Caco-2 (cell line): Measurements from ENCODE around the gene TM7SF3. TPM values are rescaled to one million over a fixed set of nuclear protein-coding genes. Genes with fewer than 3 reads are reported as not detected.

Experiments used
- BruUV-seq: library from RNA; stranded (reverse); fragments of 400-500 nt; replicated peaks from 2 replicates; lab custom pipeline; 2021; lab: Mats Ljungman, UMichigan
- CTCF ChIA-PET: fragments of 300-600 bp; sonication (Branson Sonifier 250); formaldehyde crosslinking; loops from one replicate; lab custom pipeline; 2022; ENCODE audit warnings: antibody characterized with exemption; lab: Charles Lee
- POLR2A ChIA-PET: fragments of 300-600 bp; sonication (Branson Sonifier 250); formaldehyde crosslinking; loops from one replicate; lab custom pipeline; 2022; ENCODE audit warnings: antibody characterized with exemption; lab: Charles Lee
- DNase-seq, 2 experiments: peaks; one replicate each; pipeline versions ENCODE4 v3.0.0 to v3.0.0-alpha.2; 2020 to 2022
- H3K27me3 ChIP-seq: replicated peaks from 2 replicates; pipeline ENCODE4 v1.6.0; 2011; ENCODE audit warnings: low read length; ENCODE audit not compliant: control insufficient read depth, insufficient read depth
- H3K36me3 ChIP-seq: 2 replicates; pipeline ENCODE4 v1.5.1; 2011; ENCODE audit warnings: low read length; ENCODE audit not compliant: control insufficient read depth, insufficient read depth
- H3K4me1 ChIP-seq: fragments of 250-450 bp; sonication (Bioruptor Pico); 2 replicates; pipeline ENCODE4 v1.5.1; 2020; ENCODE audit warnings: mild to moderate bottlenecking
- H3K4me3 ChIP-seq: 2 replicates; pipeline ENCODE4 v1.5.1; 2011; ENCODE audit warnings: low read depth, mild to moderate bottlenecking, control low read depth, low read length
- H3K9me3 ChIP-seq: fragments of 250-450 bp; sonication (Bioruptor Pico); 2 replicates; pipeline ENCODE4 v1.5.1; 2020; ENCODE audit warnings: mild to moderate bottlenecking, moderate library complexity
- H3K27ac Mint-ChIP-seq: one replicate; pipeline ENCODE4 v1.8.0; 2022; ENCODE audit warnings: mixed read lengths; ENCODE audit not compliant: unreplicated experiment
- H3K27me3 Mint-ChIP-seq: one replicate; pipeline ENCODE4 v1.8.0; 2022; ENCODE audit warnings: mixed read lengths; ENCODE audit not compliant: insufficient read depth, unreplicated experiment
- H3K36me3 Mint-ChIP-seq: one replicate; pipeline ENCODE4 v1.8.0; 2022; ENCODE audit warnings: mild to moderate bottlenecking, mixed read lengths; ENCODE audit not compliant: insufficient read depth, unreplicated experiment
- H3K4me1 Mint-ChIP-seq: one replicate; pipeline ENCODE4 v1.8.0; 2022; ENCODE audit warnings: low read depth, mixed read lengths; ENCODE audit not compliant: unreplicated experiment
- H3K4me3 Mint-ChIP-seq: one replicate; pipeline ENCODE4 v1.8.0; 2022; ENCODE audit warnings: mild to moderate bottlenecking, moderate library complexity, mixed read lengths; ENCODE audit not compliant: unreplicated experiment
- H3K9me3 Mint-ChIP-seq: one replicate; pipeline ENCODE4 v1.8.0; 2022; ENCODE audit warnings: mixed read lengths; ENCODE audit not compliant: unreplicated experiment
- CTCF ChIP-seq, 2 experiments: fragments of 200-600 bp in 1 of 2; IDR thresholded peaks; 1 replicate in 1 of 2; 2 replicates in 1 of 2; pipeline versions ENCODE4 v1.5.1 to v1.8.0; 2011 to 2022; ENCODE audit warnings: antibody characterized with exemption in 1 of 2, control low read depth in 1 of 2, inconsistent platforms in 1 of 2, low read depth in 1 of 2, low read length in 1 of 2, mild to moderate bottlenecking in 1 of 2, moderate library complexity in 1 of 2; ENCODE audit not compliant: insufficient read depth in 1 of 2, severe bottlenecking in 1 of 2, unreplicated experiment in 1 of 2
- intact Hi-C: fragments of 100-400 bp; cut with micrococcal nuclease; formaldehyde crosslinking; loops from one replicate; pipeline ENCODE4 v1.10.0; 2022; ENCODE audit not compliant: unreplicated experiment
- total RNA-seq: library from RNA; stranded (reverse); gene quantifications from 2 replicates; pipeline ENCODE4 v1.2.3, GENCODE V29; 2022

TM7SF3 gene
- total RNA-seq, 1 experiment from 2014 or later: 83.0 TPM

- peaks cover 18% of the 10 kb centered on the region for H3K36me3 Mint-ChIP-seq
- H3K9me3 Mint-ChIP-seq: no peaks in the 10 kb centered on the region
- H3K4me3 Mint-ChIP-seq: peak overlapping the region; percentile 95
- peak in 1 of 2 experiments; percentile 59 for DNase-seq
- H3K36me3 ChIP-seq: no peaks in the 10 kb centered on the region
- H3K9me3 ChIP-seq: no peaks in the 10 kb centered on the region
- BruUV-seq: no TSS peak
- H3K27me3 ChIP-seq: no peaks in the 10 kb centered on the region
- intact Hi-C loops: loop anchor here (1.0 to 5.0 kb wide), 4 partner anchors 20 to 426 kb away; partner anchors contain the start of genes STK38L and TM7SF3
- POLR2A ChIA-PET: interaction anchor here (0.6 kb wide), 1 partner anchor 54 kb away, joined by 4 read pairs; no protein-coding TSS in a partner anchor
- CTCF ChIA-PET: interaction anchor here (0.6 to 0.8 kb wide), 2 partner anchors 67 to 77 kb away, joined by 3 read pairs; no protein-coding TSS in a partner anchor
- no peaks in the 10 kb centered on the region for H3K27me3 Mint-ChIP-seq
- H3K4me3 ChIP-seq: peak overlapping the region; percentile 96
- H3K27ac Mint-ChIP-seq: peak overlapping the region; percentile 91
- TF ChIP-seq CTCF (IDR thresholded peaks at IDR 0.05; ENCODE audit: insufficient read depth in 1 of 2, low read depth in 1 of 2, low read length in 1 of 2, severe bottlenecking in 1 of 2, unreplicated experiment in 1 of 2): no peak
- peaks cover 30% of the 10 kb centered on the region for H3K4me1 Mint-ChIP-seq
- H3K4me1 ChIP-seq: peaks cover 22% of the 10 kb centered on the region
Observed at GRCh38 chr12:26938701-26939062, 75.5 kb downstream of the TM7SF3 start.

DNA sequence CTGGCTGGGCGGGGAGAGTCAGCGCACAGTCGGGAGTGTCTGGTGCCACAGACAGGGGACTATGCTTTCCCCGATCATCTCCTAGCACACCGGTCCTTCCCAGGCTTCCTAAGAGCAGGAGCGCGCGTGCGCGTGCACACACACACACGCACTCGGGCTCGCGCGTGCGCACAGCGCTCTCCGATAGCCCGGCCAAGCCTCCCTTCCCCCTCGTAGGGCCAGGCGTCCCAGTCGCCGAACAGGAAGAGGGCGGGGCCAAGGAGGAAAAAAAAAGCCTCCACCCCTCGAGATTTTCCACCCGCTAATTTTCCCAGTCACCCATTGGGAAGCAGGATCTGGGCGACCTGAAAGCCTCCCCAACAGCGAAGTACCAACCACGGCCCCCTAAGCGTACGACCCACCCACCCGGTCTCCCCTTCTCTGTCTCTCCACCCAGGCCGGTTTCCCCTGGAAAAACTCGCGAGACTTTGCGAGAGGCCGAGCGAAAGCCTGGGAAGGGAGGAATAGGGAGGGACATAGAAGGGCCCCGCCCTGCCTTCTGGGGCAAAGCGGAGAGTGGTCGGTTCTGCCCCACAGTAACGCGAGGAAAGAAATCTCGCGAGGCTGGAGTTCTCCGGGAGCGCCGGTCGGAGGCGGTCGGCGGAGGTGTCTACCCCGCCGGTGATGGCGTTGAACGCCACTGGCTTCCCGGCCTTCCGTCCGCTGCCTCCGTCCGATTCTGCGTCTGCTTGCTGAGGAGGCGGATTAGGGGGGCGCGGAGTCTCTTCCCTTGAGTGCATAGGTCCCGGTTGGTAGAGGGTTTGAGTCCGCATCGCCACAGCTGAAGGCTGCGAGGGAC lies 76.1 kb downstream of the TM7SF3 start, which contains the start of the genes FGFR1OP2 and INTS13:
FGFR1OP2 (plus strand) TSS at position 608 of the 838 bp plus-strand sequence. CDS start 15,689 bp downstream, outside the sequence.
INTS13 (minus strand) TSS at position 119 of the 838 bp plus-strand sequence. CDS start 1,178 bp downstream, outside the sequence.
- CTCF ChIA-PET: interaction anchor here (0.6 to 0.8 kb wide), 2 partner anchors 68 to 78 kb away, joined by 3 read pairs; no protein-coding TSS in a partner anchor
- H3K27me3 Mint-ChIP-seq: no peaks in the 10 kb centered on the region
- POLR2A ChIA-PET: interaction anchor here (0.6 kb wide), 1 partner anchor 54 kb away, joined by 4 read pairs; no protein-coding TSS in a partner anchor
- Histone ChIP-seq H3K4me3 (peak within 1 kb of the TSS; percentile 96), H3K9me3 (no peaks in the 10 kb centered on the region), H3K36me3 (no peaks in the 10 kb centered on the region), H3K27me3 (no peaks in the 10 kb centered on the region), H3K4me1 (peaks cover 22% of the 10 kb centered on the region)
- TSS peak; percentile 52 for BruUV-seq
- peak; percentile 100 for DNase-seq
- intact Hi-C loops: loop anchor here (1.0 to 5.0 kb wide), 4 partner anchors 20 to 426 kb away; partner anchors contain the start of genes STK38L and TM7SF3
- H3K4me1 Mint-ChIP-seq: peaks cover 30% of the 10 kb centered on the region
- TF ChIP-seq CTCF (IDR thresholded peaks at IDR 0.05; ENCODE audit: insufficient read depth in 1 of 2, low read depth in 1 of 2, low read length in 1 of 2, severe bottlenecking in 1 of 2, unreplicated experiment in 1 of 2): no peak
- peak within 1 kb of the TSS; percentile 95 for H3K4me3 Mint-ChIP-seq
- peak within 1 kb of the TSS; percentile 91 for H3K27ac Mint-ChIP-seq
- H3K9me3 Mint-ChIP-seq: no peaks in the 10 kb centered on the region
- peaks cover 18% of the 10 kb centered on the region for H3K36me3 Mint-ChIP-seq

DNA sequence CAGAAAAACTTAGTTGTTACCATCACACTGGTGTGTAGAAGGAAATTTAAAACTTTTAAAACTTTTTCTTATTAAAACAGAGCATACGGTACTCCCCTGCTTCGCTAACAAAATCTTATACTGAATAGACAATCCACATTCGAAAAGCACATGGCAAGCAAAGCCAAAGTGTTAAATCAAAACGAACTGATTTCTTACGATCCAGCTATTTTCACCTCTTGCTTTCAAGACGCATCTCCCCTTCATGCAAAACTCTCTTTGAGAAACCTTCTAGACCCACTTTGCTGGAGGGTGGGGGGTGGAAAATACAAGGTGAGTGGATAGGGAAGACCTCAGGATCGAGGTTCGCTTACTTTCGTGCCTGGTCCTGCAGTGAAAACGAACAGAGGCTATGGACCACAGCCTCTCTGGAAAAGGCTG lies 76.7 kb downstream of the TM7SF3 start:
- Histone ChIP-seq H3K9me3 (no peaks in the 10 kb centered on the region), H3K36me3 (no peaks in the 10 kb centered on the region), H3K4me3 (peak overlapping the region; percentile 96), H3K27me3 (no peaks in the 10 kb centered on the region), H3K4me1 (peaks cover 22% of the 10 kb centered on the region)
- Mint-ChIP-seq H3K4me3 (peak overlapping the region; percentile 95), H3K36me3 (peaks cover 18% of the 10 kb centered on the region), H3K27me3 (no peaks in the 10 kb centered on the region), H3K9me3 (no peaks in the 10 kb centered on the region), H3K4me1 (peaks cover 27% of the 10 kb centered on the region), H3K27ac (peak overlapping the region; percentile 91)
- no peak for TF ChIP-seq CTCF (IDR thresholded peaks at IDR 0.05; ENCODE audit: insufficient read depth in 1 of 2, low read depth in 1 of 2, low read length in 1 of 2, severe bottlenecking in 1 of 2, unreplicated experiment in 1 of 2)
- CTCF ChIA-PET: no interaction called here
- no peak for DNase-seq
- intact Hi-C loops: loop anchor here (5.0 kb wide), 1 partner anchor 425 kb away; no protein-coding TSS in a partner anchor
- BruUV-seq: no TSS peak
- POLR2A ChIA-PET: no interaction called here
